Upper lobe of right lung (tissue), 1 donor: ENCODE measurements around the gene MSH2. TPM values are rescaled to one million over a fixed set of nuclear protein-coding genes. Genes with fewer than 3 reads are reported as not detected.
"Not testable (repeated sequence)": the region's sequence is repeated elsewhere in the genome, so short reads cannot be mapped to it uniquely, and the experiment has no call there.

ENCODE experiments used
- ATAC-seq: fragments of 200-7000 bp; cut with Tn5 transposase; one replicate; pipeline ENCODE4 v1.9.1; 2020; ENCODE audit warnings: mild to moderate bottlenecking, moderate library complexity
- DNase-seq: peaks from one replicate; pipeline ENCODE4 v3.0.0-alpha.2; 2020
- H3K27ac ChIP-seq: fragments of 200-600 bp; one replicate; pipeline ENCODE4 v1.8.0; 2022
- H3K27me3 ChIP-seq: fragments of 200-600 bp; one replicate; pipeline ENCODE4 v1.8.0; 2022; ENCODE audit warnings: mild to moderate bottlenecking
- H3K36me3 ChIP-seq: fragments of 200-600 bp; one replicate; pipeline ENCODE4 v1.8.0; 2022
- H3K4me1 ChIP-seq: fragments of 200-600 bp; one replicate; pipeline ENCODE4 v1.8.0; 2022
- H3K4me3 ChIP-seq: fragments of 200-600 bp; one replicate; pipeline ENCODE4 v1.8.0; 2022; ENCODE audit warnings: mild to moderate bottlenecking
- H3K9me3 ChIP-seq: fragments of 200-600 bp; one replicate; pipeline ENCODE4 v1.8.0; 2022
- CTCF ChIP-seq: fragments of 200-600 bp; IDR thresholded peaks from one replicate; pipeline ENCODE4 v1.8.0; 2022; ENCODE audit warnings: antibody characterized with exemption
- intact Hi-C: fragments of 100-400 bp; cut with DNase I; formaldehyde crosslinking; loops from one replicate; pipeline ENCODE4 v1.11.0; 2022
- total RNA-seq: library from RNA; stranded (reverse); fragmentation: NEBNext Ultra II Directional; extraction: Animal tissue kit (Norgen Biotek cat#: 25700); gene quantifications from one replicate; pipeline ENCODE4 v1.2.1, GENCODE V29; 2021
- donor health status: DM: no; HTN: yes; CAD: no; lungs with severe emphysema.

Gene MSH2
- total RNA-seq, 1 donor from 2014 or later, result 13.3 TPM

- intact Hi-C loops, result no loop called here
- no peaks in the 10 kb centered on the region for H3K4me1 ChIP-seq
- H3K9me3 ChIP-seq, result no peaks in the 10 kb centered on the region
- H3K27ac ChIP-seq, result no peak overlapping the region
- H3K36me3 ChIP-seq, result no peaks in the 10 kb centered on the region
- DNase-seq (no peak), ATAC-seq (no peak)
- H3K27me3 ChIP-seq, result no peaks in the 10 kb centered on the region
- peak; percentile 58 for TF ChIP-seq CTCF
- H3K4me3 ChIP-seq, result no peak overlapping the region
These were observed 34.3 kb downstream of the MSH2 start for GRCh38 chr2:47437287-47437686.

- H3K36me3 ChIP-seq, result no peaks in the 10 kb centered on the region
- intact Hi-C loops, result no loop called here
- no peaks in the 10 kb centered on the region for H3K27me3 ChIP-seq
- H3K4me1 ChIP-seq, result no peaks in the 10 kb centered on the region
- no peak for TF ChIP-seq CTCF
- H3K27ac ChIP-seq, result no peak overlapping the region
- no peaks in the 10 kb centered on the region for H3K9me3 ChIP-seq
- H3K4me3 ChIP-seq, result no peak overlapping the region
- no peak for ATAC-seq
- DNase-seq, result no peak
These were observed 35.1 kb downstream of the MSH2 start for GRCh38 chr2:47438106-47438505.

- Histone ChIP-seq H3K36me3 (no peaks in the 10 kb centered on the region), H3K4me3 (no peak overlapping the region), H3K27me3 (no peaks in the 10 kb centered on the region), H3K4me1 (no peaks in the 10 kb centered on the region), H3K9me3 (no peaks in the 10 kb centered on the region), H3K27ac (no peak overlapping the region)
- DNase-seq, result no peak
- intact Hi-C loops, result no loop called here
- no peak for TF ChIP-seq CTCF
- ATAC-seq, result no peak
These were observed 35.8 kb downstream of the MSH2 start for GRCh38 chr2:47438783-47439182.

- ATAC-seq (no peak), DNase-seq (no peak)
- Histone ChIP-seq H3K27ac (no peak overlapping the region), H3K4me3 (no peak overlapping the region), H3K4me1 (no peaks in the 10 kb centered on the region), H3K36me3 (peaks cover 6% of the 10 kb centered on the region), H3K27me3 (no peaks in the 10 kb centered on the region), H3K9me3 (no peaks in the 10 kb centered on the region)
- no peak for TF ChIP-seq CTCF
- intact Hi-C loops, result no loop called here
These were observed 48.8 kb downstream of the MSH2 start for GRCh38 chr2:47451790-47452189.

DNA sequence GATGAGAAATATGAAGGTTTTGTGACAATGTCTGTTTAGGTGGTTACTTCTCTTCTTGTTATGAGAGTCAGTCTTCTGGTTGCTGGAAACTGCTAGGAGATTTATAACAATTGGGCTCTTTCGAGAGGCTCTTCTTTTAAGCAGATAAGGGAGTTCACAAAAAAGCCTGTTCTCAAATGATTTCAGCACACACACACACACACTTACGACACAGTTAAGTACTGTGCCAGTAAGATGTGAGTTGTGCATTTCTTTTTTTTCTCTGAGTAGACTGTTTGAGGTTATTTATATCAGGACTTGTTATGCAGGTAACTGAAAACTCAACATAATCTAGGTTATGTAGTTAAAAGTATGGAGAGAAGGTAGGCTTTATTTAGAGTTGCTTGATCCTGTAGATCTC, 49.8 kb downstream of the MSH2 start:
- ATAC-seq (no peak), DNase-seq (no peak)
- Histone ChIP-seq H3K36me3 (peaks cover 6% of the 10 kb centered on the region), H3K4me3 (no peak overlapping the region), H3K27me3 (no peaks in the 10 kb centered on the region), H3K9me3 (no peaks in the 10 kb centered on the region), H3K4me1 (no peaks in the 10 kb centered on the region), H3K27ac (no peak overlapping the region)
- intact Hi-C loops, result no loop called here
- TF ChIP-seq CTCF, result no peak

- intact Hi-C loops, result not testable (repeated sequence)
These were observed 51.9 kb downstream of the MSH2 start for GRCh38 chr2:47454818-47455217.

More at GRCh38 chr2:47454818-47455217, 51.9 kb downstream of the MSH2 start:
- not testable (repeated sequence) for H3K9me3 ChIP-seq, H3K36me3 ChIP-seq, H3K4me1 ChIP-seq, H3K27me3 ChIP-seq, H3K27ac ChIP-seq, H3K4me3 ChIP-seq, DNase-seq, ATAC-seq
